GM23248 (cell line): ENCODE results near the gene LTBP3.

Source experiments
- EZH2 ChIP-seq: fragments of 200-600 bp; sonication (generic); IDR thresholded peaks from 2 replicates; pipeline ENCODE4 v1.6.1; 2018; ENCODE audit warnings: antibody characterized with exemption, mild to moderate bottlenecking; ENCODE audit not compliant: insufficient read depth, poor library complexity, severe bottlenecking
- EZH2phosphoT487 ChIP-seq: fragments of 200-600 bp; sonication (generic); IDR thresholded peaks from 2 replicates; pipeline ENCODE4 v1.6.1; 2018; ENCODE audit warnings: antibody characterized with exemption, moderate library complexity, mild to moderate bottlenecking, low read depth; ENCODE audit not compliant: insufficient read depth

DNA sequence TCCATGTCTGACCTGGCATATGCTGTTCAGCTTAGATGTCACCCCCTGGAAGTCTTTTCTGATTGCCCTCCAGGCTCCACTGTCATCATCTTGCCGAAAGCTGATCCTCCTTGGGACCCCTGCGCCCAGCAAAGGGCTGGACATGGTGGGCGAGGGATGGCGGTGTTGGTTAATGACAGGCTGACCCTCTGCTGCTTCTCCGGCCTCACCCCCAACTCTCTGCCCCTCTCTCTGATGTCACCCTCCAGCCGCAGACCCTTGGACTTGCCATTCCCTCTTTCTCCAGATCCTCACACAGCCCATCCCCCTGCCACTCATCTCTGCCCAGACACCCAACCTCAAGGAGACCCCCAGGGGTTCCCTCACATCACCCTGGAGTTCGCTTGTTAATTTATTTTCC lies 20.0 kb upstream of the LTBP3 start:
- no peak for TF ChIP-seq EZH2phosphoT487
- no peak for TF ChIP-seq EZH2
